GM12801 (cell line): ENCODE data around the gene MRGPRF.

Source experiments
- TF ChIP-seq, protein P1 (sequence below): IDR thresholded peaks from one replicate; pipeline ENCODE4 v1.5.1; 2011; ENCODE audit warnings: control low read depth; ENCODE audit not compliant: insufficient read length; ENCODE audit errors: extremely low read depth

MRGPRF gene

DNA sequence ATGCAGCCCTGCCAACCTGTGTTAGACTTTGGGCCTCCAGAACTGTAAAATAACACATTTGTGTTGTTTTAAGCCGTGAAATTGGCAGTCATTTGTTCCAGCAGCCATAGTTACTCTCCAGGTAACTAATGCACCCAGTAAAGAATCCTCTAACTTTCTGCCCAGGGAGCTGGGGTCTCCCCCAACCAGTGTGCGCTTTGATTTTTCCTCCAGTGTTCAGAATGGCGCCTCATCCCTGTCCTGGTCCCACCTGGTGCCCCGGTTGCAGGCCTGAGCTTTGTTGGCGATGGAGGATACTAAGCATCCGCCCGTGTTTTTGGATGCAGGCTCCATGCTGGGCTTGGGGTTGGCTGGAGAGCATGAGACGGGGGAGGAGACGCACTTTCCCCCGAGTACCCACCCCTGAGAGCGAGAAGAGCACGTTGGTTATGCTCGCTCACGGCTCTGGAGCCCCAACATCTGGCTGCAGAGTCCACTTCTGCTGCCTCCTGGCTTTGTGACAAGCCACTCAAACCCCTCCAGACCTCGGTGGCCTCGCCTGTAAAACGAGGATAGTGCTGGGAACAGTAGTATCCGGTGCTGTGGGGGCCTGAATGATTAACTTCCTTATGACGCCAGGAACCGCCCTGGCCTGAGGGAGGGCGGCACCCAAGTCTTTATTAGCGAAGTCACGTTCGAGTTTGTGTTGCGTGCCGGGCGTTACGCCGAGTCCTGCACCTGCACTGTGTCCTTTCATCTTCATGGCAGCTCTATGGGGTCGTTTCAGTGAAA lies 58.0 kb downstream of the MRGPRF start:
- TF ChIP-seq, protein P1, sequence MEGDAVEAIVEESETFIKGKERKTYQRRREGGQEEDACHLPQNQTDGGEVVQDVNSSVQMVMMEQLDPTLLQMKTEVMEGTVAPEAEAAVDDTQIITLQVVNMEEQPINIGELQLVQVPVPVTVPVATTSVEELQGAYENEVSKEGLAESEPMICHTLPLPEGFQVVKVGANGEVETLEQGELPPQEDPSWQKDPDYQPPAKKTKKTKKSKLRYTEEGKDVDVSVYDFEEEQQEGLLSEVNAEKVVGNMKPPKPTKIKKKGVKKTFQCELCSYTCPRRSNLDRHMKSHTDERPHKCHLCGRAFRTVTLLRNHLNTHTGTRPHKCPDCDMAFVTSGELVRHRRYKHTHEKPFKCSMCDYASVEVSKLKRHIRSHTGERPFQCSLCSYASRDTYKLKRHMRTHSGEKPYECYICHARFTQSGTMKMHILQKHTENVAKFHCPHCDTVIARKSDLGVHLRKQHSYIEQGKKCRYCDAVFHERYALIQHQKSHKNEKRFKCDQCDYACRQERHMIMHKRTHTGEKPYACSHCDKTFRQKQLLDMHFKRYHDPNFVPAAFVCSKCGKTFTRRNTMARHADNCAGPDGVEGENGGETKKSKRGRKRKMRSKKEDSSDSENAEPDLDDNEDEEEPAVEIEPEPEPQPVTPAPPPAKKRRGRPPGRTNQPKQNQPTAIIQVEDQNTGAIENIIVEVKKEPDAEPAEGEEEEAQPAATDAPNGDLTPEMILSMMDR = no peak
